Epithelial cell of esophagus (primary cell): ENCODE data around the gene TMEM250.

ENCODE experiments used
- DNase-seq: peaks from one replicate; pipeline ENCODE4 v3.0.0; 2010; ENCODE audit warnings: low read depth
- H3K4me3 ChIP-seq: 2 replicates; pipeline ENCODE4 v1.5.1; 2011; ENCODE audit warnings: mild to moderate bottlenecking, low read length, control low read depth
- CTCF ChIP-seq: IDR thresholded peaks from 2 replicates; pipeline ENCODE4 v1.5.1; 2011; ENCODE audit warnings: low read depth, mild to moderate bottlenecking, low read length, control low read depth, inconsistent platforms; ENCODE audit not compliant: insufficient read depth; ENCODE audit errors: missing control alignments

Gene TMEM250

DNA sequence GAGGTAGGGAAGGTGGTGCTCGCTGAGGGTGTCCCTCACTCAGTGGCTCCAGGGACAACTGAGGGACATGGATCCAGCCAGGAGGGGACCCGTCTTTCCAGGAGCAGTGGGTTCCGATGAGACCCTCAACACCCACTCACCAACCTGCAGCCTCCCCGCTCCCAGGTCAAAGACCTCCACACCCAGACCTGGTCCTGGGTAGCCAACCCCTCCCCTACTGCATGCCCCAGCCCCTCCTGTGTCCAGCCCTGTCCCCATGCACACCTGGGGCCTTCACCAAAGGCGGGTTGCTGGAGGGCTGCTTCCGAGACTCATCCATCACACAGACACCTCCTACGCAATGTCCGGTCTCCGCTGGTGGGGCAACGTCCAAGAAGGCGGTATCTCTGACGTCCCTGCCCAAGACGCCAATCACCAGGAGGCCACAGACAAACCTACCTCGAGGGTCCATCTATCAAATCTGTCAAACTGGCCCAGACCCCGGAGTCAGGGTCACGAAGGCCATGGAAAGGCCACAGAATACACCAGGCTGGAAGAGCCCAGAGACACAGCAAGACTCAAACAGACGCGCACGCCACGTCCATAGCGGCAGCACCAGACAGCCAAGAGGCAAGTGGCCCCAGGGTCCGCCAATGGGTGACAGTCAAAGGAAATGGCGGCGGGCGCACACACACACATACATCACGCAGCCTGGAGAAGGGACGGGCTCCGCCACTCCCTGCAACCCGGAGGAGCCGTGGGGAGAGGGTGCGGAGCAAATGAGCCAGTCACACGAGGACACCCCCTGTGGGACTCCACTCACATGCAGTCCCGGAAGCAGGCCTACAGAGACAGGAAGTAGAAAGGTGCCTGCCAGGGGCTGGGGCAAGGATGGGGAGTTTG lies 34.4 kb downstream of the TMEM250 start:
- no peak for TF ChIP-seq CTCF
- DNase-seq = no peak

DNA sequence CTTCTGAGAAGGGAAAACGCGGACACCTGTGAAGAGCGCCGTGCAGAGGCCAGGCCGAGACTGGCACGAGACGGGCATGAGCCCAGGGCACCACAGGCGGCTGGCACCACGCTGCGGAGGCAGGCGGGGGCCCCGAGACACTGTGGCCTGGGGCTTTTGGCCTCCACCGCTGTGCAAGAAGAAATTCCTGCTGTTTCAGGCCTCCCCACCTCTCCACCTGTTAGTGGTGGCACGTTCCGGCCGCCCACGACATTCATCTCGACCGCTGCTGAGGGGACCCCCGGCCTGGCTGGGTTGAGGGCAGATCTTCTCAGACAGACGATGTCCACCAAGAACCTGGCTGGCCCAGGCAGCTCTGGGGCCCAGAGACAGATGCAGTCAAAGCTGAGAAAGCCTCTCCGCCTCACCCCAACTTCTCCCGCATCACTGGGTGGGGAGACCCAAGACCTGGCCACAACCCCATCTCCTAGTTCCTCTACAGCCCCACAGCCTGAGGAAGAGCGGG lies 35.1 kb downstream of the TMEM250 start:
- DNase-seq = no peak
- H3K4me3 ChIP-seq = no peak overlapping the region
- no peak for TF ChIP-seq CTCF

More for the DNA sequence above, 34.4 kb downstream of the TMEM250 start:
- H3K4me3 ChIP-seq = no peak overlapping the region

DNA sequence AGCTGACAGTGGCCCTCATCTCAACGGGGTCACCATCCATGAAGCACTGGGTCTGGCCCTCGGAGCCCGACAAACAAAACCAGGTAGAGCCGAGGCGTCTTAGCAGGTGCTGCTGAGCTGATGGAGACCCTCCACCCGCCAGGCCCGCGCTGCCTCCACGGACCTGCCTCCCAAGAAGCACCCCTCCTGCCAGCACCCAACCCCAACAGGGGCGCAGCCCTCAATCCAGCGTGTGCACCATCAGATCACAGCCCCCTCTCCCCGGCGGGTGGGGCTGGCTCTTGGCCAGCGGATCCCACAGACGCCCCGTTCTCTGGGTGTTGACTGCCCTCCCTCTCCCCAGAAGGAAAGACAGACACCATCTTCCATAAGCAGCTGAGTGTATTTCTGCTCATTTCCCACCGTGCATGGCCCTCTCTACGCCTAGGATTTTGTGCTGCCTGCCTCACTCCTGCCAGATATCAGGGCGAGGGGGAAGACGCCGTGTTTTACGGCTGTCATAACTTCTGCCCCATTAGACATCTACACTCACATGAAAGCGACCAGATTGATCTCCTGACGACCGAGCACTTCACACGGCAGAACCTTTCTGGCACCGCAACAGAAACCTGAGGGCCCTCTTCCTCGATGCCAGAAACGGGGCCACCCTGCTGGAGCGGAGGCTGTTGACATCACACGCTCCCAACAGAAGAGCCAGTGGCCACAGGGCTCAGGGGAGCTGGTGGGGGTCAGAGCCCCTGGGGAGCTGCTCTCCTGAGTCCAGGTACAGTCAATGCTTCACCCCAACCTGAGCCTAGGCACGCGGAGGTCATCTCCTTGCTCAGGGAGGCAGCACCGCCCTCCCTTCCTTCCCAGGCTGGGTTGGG lies 35.9 kb downstream of the TMEM250 start:
- no peak for DNase-seq
- no peak for TF ChIP-seq CTCF
- no peak overlapping the region for H3K4me3 ChIP-seq

- H3K4me3 ChIP-seq = no peak overlapping the region
- no peak for DNase-seq
- TF ChIP-seq CTCF = no peak
Observed at GRCh38 chr9:136081826-136082495, 36.7 kb downstream of the TMEM250 start.

DNA sequence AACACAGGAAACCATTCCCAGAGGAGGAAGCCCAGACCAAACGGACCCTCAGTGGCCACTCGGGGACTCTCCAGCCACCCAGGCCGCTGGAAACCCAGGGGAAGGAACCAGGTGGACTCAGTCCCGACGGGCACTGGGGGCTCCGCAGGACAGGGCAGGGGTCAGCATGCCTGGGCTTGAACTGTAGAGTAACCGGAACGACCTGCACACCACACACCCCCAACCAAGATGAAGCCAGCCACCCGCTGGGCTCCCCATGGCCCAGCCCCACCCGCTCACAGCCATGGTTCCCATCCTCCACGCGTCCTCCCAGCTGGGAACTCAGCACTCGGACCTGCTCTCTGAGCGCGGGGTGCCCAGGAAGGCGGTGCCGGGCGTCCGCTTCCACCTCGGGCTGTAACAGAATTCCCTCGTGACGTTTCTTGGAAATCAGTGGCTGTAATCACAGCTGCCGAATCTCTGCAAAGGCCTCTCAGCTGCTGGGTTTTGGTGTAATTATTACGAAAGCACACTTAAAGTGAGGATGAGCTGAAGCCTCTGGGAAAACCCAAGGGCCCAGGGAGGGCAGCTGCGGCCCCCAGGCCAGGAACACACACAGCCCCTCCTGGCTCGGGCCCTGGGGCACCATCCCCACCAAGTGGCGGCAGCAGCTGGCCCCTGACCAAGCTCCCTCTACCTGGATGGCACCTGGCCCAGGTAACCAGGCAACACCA lies 37.4 kb downstream of the TMEM250 start:
- DNase-seq = no peak
- no peak overlapping the region for H3K4me3 ChIP-seq
- TF ChIP-seq CTCF = no peak

DNA sequence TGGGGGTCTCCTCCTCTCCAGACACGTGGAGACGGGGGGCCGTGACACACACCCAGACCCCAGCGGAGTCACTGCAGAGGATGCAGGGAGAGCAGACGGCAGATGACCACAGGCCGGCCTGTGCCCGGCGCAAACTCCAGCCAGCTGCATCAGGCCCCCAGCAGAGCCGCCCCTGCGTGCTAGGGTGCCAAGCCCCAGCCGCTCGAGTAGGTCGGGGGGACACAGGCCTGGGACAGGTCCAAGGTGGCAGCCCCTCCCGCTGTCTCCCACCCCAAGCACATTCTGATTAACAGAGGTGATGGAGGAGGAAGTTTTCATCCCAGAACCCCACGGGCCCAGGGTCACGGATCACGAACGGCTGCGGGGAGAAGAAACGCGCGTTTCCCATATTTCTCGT lies 38.0 kb downstream of the TMEM250 start:
- no peak for TF ChIP-seq CTCF
- H3K4me3 ChIP-seq = no peak overlapping the region
- no peak for DNase-seq
